GM18870 (cell line): ENCODE data around the gene SLC6A12.

ENCODE experiments used
- ATAC-seq: cut with Tn5 transposase; IDR thresholded peaks from one replicate; pipeline ENCODE4 v1.9.1; 2021; ENCODE audit warnings: moderate library complexity; ENCODE audit not compliant: unreplicated experiment

SLC6A12 gene

DNA sequence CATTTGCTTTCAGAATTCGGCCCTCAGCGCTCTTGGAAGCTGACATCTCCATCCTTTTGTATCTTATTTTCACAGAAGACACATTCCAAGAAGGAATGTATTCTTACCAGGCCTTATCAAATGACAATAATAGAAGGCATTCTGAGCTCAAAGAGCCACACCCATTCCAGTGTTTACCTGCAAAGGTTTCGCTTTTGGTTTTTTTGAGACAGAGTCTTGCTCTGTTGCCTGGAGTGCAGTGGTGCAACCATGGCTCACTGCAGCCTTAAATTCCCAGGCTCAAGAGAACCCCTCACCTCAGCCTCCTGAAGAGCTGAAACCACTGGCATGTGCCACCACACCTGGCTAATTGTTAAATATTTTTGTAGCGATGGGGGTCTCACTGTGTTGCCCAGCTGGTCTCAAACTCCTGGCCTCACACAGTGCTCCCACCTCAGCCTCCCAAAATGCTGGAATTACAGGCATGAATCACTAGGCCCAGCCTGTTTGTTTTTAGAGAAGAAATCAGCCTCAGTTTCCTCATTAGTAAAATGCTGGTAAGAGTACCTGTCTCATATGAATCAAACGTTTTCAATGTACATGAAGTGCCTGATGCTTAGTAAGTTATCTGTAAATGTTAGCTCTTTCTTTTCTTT, 69.2 kb downstream of the SLC6A12 start:
- no peak for ATAC-seq

DNA sequence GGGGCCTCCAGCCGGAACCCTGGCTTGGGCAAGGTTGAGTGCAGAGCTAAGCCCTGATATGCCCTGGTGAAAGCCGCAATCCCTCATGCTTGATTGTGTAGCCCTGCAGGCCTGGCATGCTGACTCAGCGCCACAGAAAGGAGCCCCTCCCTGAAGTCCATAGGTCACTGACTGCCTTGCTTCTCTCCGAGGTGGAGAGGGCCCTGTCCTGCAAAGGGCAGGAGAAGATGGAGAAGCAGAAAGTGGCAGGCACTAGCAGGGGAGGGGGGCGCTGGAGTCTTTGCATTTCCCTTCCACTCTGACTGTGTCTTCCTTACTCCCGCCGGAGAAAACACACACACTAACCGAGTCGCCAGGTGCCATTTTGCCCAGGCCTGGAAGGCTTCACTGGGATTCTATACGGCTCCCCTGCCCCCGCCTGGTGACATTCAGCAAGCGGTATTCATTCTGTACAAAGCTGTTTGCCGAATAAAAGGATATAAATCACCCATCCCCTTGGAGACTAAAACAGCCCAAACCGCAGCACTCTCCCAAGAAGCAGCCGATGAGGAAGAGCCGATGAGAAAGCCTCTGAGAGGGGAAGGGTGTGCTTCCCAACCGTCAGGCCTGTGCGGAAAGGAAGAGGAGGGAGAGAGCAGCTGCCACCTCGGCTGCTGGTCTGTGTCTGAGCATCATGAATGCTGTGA, 69.8 kb downstream of the SLC6A12 start:
- no peak for ATAC-seq

DNA sequence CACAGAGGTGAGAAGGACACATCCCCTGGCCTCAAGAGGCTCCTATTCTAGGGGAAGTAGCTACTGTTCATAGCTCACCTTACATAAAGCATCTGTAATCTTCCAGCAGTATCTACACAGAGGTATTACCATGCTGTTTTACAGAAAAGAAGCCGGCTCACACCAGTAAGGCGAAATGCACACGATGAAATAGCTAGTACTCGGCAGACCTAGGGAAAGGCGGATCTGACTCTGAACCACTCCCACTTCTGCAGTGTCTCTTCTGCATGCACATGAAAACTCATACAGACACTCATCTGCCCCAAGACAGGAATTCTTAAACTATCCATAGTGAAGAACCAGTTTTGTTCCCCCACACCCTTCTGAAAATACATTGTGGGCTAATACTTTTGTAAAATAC, 73.8 kb downstream of the SLC6A12 start:
- no peak for ATAC-seq
